Measurements from ENCODE around the gene TCF7L2.

The TCF7L2 gene

DNA sequence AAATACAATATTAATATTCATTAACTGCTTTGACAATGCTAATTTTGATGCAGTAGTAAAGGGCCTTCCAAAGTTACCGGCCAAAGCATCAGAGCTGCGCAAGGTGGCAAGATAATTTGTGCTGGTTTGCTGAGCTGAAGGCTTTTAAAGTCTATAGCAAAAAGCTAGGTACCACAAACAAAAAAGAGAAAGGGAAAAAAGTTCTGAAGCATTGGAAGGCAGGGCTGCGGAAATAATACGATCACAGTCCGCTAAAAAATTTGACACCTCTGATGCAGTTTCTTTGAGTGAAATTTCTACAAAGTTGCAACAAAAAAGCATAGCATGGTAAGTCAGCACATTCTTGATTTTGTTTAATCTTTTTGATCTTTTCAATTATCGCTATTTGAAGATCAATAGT lies 175.6 kb downstream of the TCF7L2 start:
- DNase-seq (ENCODE audit: low read depth in 2 of 2): no peak

DNA sequence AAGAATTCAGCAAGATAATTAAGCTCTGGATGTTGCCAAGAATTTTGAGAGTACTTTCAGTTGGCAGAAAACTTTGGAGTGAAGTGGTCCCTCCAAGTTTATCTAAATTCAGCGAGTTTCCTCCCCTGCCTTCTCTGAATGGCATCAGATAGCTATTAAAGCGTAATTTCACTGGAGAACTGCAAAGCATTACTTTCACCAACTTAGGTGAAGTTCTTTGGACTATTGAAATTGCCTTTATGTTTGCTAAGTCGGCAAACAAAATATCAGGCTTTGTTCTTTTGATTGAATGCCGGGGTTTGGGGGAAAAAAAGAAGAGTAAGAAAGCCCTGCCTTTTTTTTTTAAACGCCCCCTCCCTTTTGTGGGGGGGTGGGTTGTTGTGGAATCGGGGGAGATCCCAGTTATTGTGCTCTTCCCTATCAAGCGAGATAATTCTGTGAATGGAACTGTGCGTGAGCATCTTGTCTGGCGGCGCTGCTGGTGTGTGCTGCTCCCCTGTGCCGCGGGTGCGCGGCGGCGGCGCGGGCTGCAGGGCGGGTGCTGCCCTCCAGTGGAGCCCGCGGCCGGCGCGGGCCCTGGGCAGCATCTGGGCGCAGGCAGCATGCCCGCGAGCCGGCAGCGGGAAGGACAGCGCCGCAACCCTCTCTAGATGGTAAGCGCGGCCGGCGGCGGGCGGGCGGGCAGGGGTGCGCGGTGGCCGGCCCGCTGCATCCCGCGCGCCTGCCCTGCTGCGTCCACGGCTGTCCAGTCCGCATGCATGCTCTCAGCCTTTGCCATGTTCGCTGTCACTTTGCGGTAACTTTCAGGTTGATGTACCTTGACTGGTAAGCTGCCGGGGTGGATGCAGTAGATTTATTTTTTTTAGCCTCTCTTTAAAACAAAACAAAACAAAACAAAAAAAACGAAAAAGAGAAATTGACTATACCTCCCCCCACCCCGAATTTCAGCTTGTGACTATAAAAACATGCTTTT lies 176.5 kb downstream of the TCF7L2 start:
- DNase-seq (ENCODE audit: low read depth in 2 of 2): peak; percentile 26 to 39

DNA sequence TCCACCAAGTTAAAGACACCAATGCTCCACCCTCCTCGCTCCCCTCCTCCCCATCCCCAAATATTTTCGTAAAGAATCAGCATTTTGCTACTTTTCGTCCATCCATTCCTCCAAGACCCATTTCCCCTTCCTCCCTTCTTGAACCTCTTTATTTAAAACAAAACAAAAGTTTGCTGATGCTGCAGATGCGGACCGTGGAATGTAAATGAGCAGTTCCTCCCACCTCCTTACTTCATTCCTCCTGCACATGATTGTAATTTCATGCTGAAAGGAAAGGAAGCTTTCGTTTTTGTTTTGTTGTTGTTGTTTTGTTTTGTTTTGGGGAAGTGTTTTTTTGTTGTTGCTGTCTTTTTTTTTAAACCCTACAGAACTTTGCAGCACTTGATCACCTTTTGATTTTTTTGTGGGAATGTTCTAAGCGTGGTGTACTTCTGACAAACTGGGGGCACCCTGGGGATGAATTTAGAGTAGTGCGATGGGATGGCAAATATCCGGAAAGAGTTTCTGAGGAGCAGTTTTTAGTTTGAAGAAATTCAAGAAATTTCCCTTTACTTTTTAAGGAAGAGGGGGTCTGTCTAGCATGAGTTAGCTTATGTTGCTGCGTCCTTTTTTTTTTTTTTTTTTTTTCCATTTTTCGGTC lies 177.3 kb downstream of the TCF7L2 start:
- no peak for DNase-seq (ENCODE audit: low read depth in 2 of 2)

DNA sequence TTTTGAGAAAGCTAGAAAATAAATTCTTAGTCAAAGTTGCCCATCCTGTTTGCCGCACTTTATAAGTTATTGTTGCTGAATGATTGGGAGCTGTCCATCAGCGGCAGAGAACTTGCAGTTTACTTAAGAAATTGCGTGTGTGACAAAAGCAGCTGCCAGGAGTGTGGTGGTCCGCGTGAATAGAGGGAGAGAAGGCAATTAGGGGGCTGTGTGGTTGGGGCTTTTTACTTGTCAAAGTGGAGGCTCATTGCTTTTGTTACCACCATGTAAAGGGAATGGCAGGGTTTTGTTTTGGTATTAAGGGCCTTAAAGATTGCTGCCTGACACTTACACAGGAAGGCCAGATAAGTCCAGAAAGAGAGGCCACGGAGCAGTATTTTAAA lies 177.8 kb downstream of the TCF7L2 start:
- no peak for DNase-seq (ENCODE audit: low read depth in 2 of 2)

DNA sequence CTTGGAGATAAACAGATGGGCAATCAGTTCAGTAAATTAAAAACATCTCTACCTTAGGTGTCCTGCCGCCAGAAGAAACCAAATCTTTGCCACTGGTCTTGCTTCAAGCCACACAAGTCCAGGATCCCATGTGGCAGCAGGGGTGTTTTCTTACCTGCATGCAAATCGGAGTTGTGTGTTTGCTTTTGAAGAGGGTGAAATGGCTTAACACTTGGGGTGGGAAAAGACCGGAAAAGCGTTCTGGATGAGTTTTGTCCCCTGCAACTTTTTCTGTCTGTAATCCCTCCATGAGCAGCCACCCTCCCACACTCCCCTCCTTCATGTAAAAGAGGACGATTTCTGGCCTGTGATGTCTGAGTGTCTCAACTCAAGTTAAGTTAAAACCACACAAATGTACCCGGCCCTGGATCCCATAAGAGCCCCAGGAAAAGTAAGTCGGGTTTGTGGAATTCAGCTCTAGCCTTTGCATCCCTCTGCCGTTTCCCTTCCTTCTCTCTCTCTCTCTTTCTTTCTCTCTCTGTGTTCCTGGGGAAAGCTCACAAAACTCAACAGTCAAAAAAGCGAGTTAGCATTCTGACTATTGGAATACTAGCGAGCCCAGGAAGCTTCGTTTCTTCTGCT lies 178.5 kb downstream of the TCF7L2 start:
- DNase-seq (ENCODE audit: low read depth in 2 of 2): no peak

DNA sequence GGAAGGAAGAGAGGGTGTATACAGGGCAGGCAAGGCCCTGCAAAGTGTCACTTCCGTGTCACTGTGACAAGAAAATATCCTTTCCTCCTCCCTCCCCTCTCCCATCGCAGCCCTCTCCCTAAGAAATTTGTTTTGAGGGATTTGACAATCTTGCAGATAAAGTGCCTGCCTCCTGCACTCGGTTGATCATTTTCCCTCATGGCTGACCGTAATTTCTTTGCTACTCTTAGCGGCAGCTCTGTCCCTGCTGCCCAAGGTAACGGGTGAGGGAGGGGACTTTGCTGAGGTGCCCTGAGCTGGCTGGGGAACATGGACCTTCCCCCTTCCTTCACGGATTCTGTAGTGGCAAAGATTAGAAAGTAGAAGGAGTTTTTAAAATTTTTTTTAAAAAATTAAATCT lies 179.1 kb downstream of the TCF7L2 start:
- no peak for DNase-seq (ENCODE audit: low read depth in 2 of 2)

DNA sequence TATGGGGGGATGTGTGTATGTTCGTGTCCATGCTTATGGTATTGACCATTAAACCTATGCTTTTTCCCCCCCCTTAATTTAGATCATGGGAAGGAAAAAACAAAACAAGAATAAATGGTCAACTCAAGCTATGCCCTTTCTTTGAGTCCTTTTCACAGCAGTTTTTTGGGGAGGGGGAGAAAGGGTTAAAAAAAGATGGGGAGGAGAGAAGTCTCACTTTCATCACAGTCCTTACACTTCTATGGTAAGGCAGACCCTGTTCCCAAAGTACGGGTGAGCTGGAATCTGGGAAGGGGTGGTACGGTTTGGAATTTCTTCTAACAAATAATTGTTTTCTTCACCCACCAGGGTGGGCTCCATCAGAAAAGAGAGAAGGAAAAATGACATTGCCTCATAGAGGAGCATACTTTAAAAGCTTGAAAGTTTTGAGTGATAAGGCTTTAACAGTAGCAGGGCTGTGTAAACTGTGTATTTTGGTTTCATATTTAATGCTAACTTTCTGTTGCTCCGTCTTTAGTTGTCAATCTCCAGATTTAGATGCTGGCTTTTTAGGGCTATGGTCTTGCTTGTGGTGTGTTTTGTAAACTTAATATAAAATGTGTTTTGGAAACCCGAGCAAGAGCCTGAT lies 180.1 kb downstream of the TCF7L2 start:
- DNase-seq (ENCODE audit: low read depth in 2 of 2): no peak

DNA sequence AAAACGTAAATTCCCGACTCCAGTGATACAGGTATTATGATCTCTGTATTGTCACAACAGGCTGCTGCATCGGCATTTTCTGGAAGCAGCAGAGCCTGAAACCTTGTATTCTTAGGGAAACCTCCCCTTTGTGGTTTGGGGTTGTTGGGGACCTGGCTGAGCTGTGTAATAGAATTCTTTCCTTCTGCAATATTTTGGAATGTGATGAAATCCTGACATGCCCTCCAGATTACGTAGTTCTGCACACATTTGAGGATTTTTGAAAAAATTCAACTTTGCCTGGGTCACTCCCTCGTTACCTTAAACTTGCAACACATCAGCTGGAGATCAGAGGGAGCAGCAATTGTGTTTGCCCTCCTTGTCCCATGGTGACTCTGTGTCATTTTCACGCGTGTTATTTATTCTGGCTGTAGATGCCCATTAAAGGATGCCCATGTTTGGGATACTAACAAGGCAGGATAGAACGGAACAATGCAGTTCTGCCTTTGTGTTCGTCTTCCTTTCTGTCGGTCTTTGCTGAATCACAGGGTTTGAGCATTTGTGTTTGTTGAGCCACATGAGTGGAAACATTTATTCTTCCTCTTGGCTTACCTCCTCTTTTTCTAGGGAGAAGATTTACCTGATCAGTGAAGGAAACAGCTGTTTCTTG lies 181.7 kb downstream of the TCF7L2 start:
- DNase-seq (ENCODE audit: low read depth in 2 of 2): no peak

DNA sequence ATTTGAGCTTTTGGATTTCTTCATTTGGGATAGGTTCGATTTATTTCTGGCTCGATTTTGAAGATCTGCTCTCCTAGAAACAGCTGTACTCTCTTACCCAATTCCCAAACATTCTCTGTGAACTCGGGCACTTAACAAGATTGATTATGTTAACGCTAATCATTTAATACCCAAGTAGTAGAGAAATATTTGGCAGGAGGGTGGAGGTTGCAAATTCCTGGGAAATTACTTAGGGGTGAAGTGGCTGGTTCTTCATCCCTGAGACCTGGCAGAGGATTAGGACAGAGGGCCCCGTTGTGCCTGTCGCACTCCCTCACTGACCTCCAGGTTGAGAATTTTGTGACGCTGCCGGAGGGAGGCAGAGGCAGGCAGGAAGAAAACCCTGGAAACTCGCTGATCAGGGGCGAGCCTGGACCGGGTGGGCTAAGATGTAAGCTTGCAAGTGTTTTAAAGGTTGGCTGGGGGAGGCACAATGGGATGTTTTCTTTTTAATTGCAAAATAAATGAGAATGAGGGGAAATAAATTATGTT lies 182.6 kb downstream of the TCF7L2 start:
- DNase-seq (ENCODE audit: low read depth in 2 of 2): no peak

DNA sequence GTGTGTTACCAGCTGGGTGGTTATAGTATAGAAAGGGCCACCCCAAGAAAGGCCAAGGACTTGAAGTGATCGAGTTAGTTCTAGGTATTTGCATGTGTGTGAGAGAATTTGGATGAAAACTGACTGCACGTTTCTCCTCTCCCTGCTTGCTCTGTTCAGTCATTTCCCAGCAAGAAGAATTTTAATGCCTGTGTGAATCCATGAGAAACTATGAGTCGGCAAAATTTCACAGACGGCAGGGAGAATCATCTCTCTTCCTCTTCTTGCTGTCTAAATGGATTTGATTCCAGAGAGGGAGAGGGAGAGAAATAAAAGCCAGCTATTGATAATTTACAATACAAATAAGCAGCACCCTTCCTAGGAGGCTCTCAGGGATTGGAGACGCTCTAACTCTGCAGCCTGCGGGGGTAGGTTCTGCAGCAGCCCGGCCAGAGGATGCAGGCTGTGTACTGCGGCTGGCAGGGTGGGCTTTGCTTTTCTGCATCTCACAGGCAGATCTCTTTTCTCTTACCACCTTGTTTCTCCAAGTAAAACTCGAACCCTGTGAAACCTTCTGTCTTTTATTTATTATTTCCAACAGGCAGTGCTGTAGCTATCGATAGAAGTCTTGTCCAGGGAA lies 183.6 kb downstream of the TCF7L2 start:
- DNase-seq (ENCODE audit: low read depth in 2 of 2): no peak

DNA sequence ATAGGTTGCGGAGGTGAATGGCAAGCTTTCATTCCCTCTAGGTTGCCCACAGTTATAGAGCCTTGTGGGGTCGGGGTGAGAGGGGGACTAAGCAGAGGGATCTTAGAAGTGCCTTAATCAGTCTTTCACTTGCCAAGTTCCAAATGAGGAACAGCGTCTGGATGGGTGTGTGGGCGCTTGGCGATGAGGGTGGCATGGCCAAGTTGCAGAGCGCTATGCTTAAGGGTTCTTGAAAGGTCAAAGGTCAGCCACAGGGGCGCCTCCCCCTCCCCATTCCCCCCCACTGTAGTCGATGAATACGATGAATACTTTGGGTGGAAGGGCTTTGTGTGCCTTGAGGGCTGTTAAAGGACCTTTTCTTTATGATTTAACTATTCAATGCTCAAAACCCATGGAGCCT lies 185.0 kb downstream of the TCF7L2 start:
- no peak for DNase-seq (ENCODE audit: low read depth in 2 of 2)

DNA sequence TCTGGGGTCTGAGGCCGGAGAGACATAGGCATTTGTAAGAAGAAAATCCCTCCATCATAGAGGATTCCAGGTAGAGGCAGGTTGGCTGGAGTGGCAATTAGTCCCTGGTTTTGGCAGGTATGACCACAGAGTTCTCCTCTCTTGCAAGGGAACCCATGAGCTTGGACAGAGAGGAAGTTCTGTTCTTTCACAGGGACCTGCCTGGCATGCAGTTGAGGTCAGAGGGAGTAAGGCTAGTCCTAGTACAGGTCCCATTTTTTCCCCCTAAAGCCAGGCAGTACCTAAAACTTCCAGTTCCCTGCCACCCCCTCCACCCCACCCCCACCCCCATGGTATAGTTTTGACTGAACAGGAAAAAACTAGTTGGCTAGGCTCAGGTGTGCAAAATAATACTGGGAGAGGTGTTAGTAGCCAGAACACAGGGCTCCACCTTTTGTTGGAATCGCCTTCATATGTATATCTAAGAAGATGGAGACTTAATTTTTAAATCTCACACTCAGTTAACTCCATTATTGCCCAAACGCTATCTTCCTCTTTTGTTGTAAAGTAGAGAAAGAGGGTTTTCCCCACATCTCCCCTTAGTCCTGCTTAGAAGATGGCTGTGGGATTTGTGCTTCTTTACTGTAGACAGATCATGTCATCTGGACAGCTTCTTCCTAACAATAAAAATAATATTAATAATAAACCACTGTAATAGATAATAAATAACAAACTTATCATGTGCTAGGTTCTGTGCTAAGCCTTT lies 188.1 kb downstream of the TCF7L2 start:
- DNase-seq (ENCODE audit: low read depth in 2 of 2): no peak

DNA sequence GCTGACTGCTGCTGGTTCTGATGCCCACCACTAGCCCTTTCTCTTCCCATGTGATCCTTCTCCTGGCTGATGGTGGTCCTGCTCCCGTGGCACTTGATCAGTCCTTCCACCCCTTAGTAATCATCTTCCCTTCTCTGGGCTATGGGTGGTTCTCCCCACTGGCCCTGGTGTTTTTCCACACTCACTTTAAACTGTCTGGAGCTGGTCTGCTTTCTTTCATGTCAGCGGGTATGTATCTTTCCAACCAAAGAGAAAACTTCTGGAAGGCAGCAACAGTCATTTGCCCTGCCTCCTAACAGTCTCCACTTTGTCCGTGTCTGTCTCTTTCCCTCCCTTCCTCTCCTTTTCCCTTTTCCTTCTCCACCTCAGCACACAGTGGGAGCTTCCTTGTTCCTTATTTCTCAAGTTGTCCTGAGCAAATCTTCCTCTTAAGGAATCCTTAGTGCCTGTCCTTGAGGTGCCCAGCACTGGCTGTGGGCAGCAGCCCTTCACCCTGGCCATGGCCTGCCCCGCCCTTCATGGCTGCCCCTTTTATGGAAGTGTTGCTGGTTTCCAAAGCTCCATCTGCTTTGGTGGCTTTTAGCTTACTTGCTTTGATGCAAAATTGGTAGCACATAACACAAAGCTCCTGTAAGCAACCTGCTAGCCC lies 189.0 kb downstream of the TCF7L2 start:
- no peak for DNase-seq (ENCODE audit: low read depth in 2 of 2)

DNA sequence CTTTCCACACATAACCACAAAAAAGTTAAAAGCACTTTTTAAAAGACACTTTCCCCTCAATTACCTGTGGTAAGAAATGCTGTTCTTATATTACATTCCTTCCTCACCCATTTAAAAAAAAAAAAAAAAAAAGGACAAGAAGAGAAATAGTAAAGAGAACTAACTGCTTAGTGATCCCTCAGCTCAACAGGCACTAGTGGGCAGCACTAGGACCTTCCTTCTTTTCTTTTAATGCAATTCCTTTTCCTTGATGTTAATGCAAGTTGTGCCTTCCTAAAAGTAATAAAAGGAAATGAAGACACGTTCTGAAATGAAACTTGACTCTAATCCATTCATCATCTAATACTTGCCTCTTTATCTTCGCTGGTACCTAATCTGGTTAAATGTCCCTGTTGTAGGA lies 189.7 kb downstream of the TCF7L2 start:
- no peak for DNase-seq (ENCODE audit: low read depth in 2 of 2)

DNA sequence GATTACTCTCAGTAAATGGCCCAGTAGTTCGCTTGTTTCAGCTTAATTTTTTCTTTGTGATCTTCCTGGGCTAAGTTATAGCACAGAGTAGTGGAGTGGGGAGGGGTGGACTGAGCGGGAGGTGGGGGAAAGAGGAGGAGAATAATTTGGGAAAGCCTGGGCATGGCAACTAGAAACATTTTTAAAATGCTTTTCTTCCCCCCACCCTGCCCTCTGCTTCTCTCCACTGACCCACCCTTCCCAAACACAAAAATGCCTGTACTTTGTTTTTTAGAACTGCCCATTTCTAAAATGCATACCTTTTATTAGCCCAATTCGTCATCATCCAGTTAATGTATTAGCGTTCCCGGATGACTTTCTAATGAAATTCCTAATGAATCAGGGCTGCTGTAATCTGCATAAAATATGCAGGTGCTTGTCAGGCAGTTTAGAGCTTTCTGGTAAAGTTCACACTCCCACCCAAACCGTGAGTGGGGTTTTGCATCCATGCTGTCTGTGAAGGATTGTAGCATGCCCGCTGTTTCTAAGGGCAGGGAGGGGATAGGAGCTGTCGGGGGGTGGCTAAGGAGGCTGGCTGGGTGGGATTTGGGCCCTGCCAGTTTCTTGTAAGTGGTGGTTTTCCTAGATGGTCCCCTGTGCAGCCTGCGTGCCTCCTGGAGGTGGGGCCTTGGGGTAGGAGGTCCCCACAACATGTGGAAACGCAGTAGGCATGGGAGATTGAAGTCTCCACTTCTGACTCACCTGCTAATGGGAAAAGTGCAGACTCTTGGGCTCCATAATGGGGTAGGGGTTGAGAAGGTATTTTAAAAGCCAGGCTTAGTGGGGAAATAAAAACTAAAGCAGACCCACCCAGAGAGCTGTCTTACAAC lies 190.3 kb downstream of the TCF7L2 start:
- DNase-seq (ENCODE audit: low read depth in 2 of 2): no peak

DNA sequence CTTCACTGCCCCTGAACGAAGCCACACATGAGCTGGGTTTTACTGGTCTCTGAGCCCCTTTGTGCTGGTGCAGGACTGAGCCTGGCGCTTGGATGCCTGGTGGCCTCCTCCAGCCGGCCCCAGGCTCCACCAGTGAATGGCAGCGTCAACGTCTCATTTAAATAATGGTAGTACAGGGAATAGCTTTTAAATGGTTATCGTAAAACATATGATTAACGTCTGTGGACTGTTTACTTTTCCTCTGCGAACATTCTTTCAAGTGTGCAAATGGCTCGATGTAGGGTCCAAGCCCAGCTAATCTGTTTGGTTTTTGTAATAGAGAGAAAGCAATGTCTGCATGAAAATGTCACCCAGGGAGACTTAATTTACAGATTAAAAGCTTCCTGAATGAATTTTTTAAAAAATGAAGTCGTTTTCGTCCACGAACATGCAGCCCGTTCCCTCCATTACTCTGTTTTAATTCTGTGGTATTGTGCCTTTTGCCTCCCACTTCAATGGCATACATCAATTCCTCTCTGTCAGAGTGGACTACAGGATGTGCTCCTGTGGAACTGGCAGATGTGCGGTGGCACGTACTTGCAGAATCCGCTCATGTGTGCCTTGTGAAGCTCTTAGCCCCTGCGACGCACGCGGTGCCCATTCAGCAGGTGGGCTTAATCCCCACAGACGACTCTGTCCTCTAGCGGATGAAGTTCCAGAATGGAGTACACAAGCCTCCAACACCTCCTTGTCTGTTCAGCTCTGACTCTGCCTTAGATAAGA lies 192.7 kb downstream of the TCF7L2 start:
- no peak for DNase-seq (ENCODE audit: low read depth in 2 of 2)

DNA sequence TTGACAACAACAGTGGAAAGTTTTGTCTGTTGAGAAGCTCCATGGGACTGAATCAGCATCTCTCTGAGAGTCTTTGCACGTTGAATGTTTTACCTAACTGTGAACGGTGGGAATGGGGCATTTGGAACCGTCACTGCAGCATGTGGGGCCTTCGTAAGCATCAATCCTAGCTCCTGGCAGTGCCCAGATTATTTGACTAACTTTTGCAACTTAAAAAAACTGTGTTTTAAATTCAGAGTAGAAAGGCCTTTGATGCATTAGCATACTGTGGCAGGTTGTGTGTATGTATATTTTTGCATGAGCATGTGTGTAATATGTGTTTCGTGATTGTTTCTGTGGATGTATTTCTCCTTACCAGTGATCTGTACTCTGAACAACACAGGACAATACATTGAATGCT lies 194.5 kb downstream of the TCF7L2 start:
- DNase-seq (ENCODE audit: low read depth in 2 of 2): no peak
